ENCODE data around the gene IPMK. TPM values are rescaled to one million over a fixed set of nuclear protein-coding genes. Genes with fewer than 3 reads are reported as not detected.

The IPMK gene
- polyA plus RNA-seq, 3 donors from 2014 or later = 1.3 to 2.6 TPM; not detected in 1

DNA sequence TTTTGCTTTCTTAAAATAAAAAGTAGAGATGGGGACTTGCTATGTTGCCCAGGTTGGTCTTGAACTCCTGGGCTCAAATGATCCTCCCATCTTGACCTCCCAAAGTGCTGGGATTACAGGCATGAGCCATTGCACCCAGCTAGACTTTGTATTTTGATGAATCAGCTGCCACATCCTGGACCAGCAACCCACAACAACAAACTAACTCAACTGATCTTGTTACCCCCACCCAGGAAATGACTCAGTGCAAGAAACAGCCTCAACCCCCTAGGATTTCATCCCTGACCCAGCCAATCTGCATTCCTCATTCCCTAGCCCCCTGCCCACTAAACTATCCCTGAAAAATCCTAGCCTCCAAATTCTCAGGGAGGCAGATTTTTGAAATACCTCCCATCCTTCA is 123.8 kb downstream of the IPMK start:
- Mint-ChIP-seq H3K27me3 (ENCODE audit: low read depth in 3 of 3) (peaks cover 2 to 4% (median 3%) of the 10 kb centered on the region in 3 donors), H3K4me3 (peak overlapping the region in 1 of 5 donors; percentile 5), H3K9me3 (peaks cover 0 to 3% (median 0%) of the 10 kb centered on the region in 6 donors), H3K4me1 (peaks cover 3 to 9% of the 10 kb centered on the region in 2 donors), H3K27ac (peak overlapping the region in 1 of 6 donors; percentile 45), H3K36me3 (no peaks in the 10 kb centered on the region)
- DNase-seq = no peak

Other genes starting within 250 kb of the IPMK start
- 10 to 100 TPM; 47.1 to 61.5 (median 58.2) TPM for gene CISD1, start 1.3 kb upstream of the IPMK start, polyA plus RNA-seq
- gene UBE2D1, start 67.1 kb upstream of the IPMK start, polyA plus RNA-seq = 10 to 100 TPM; 11.7 to 23.1 (median 18.4) TPM
- 10 to 100 TPM; 27.8 to 49.7 (median 44.8) TPM for gene TFAM, start 117.5 kb upstream of the IPMK start, polyA plus RNA-seq
- gene BICC1, start 245.0 kb upstream of the IPMK start, polyA plus RNA-seq = under 1 TPM in 2 of 3 donors, not detected in 1; 0.08 to 0.11 TPM

Measured in immature natural killer cell (primary cell).